GM21381 (cell line): ENCODE measurements around the gene ERO1B.
"Not testable (repeated sequence)": the region's sequence is repeated elsewhere in the genome, so short reads cannot be mapped to it uniquely, and the experiment has no call there.

Source experiments
- ATAC-seq: cut with Tn5 transposase; IDR thresholded peaks from one replicate; pipeline ENCODE4 v1.9.1; 2021; ENCODE audit warnings: mild to moderate bottlenecking, moderate library complexity; ENCODE audit not compliant: unreplicated experiment

ERO1B gene

DNA sequence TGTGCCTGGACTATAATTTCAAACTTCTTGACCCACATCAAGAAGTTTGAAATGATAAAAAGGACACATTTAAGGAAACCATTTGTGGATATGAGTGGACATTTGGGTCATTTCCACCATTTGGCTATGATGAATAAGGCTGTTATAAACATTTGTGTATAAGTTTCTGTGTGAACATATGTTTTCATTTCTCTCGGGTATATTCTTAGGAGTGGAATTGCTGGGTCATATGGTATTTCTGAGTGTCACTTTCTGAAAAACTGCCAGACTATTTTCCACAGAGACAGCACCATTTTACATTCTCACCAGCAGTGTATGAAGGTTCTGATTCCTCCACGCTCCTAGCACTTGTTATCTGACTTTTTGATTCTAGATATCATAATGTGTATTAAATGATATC lies 88.6 kb downstream of the ERO1B start:
- ATAC-seq = no peak

- ATAC-seq = not testable (repeated sequence)
These were observed 93.7 kb downstream of the ERO1B start for GRCh38 chr1:236188084-236188483.

DNA sequence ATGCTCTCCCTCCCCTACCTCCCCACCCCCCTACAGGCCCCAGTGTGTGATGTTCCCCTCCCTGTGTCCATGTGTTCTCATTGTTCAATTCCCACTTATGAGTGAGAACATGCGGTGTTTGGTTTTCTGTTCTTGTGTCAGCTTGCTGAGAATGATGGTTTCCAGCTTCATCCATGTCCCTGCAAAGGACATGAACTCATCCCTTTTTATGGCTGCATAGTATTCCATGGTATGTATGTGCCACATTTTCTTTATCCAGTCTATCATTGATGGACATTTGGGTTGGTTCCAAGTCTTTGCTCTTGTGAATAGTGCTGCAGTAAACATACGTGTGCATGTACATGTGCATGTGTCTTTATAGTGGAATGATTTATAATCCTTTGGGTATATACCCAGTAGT lies 95.3 kb downstream of the ERO1B start:
- not testable (repeated sequence) for ATAC-seq

- ATAC-seq = no peak
These were observed 96.1 kb downstream of the ERO1B start for GRCh38 chr1:236185687-236186086.

- ATAC-seq = no peak
These were observed 100.7 kb downstream of the ERO1B start for GRCh38 chr1:236181059-236181458.

DNA sequence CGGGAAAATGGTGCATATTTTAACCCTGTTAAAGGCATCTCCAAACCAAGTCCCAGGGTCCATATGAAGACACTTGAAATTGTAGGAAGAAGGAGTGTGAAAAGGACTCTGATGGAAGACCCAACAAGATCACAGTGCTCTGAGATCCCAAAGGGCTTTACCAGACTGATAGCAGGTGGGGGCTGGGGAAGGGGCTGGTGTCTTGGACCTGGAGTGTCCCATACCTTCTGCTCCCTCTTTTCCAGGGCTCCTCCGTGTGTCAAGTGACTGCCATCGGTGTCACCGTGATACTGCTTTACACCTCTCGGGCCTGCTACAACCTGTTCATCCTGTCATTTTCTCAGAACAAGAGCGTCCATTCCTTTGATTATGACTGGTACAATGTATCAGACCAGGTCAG lies 102.1 kb downstream of the ERO1B start:
- ATAC-seq = no peak

GRCh38 chr1:236176337-236177336 lies 105.1 kb downstream of the ERO1B start:
- ATAC-seq = no peak

DNA sequence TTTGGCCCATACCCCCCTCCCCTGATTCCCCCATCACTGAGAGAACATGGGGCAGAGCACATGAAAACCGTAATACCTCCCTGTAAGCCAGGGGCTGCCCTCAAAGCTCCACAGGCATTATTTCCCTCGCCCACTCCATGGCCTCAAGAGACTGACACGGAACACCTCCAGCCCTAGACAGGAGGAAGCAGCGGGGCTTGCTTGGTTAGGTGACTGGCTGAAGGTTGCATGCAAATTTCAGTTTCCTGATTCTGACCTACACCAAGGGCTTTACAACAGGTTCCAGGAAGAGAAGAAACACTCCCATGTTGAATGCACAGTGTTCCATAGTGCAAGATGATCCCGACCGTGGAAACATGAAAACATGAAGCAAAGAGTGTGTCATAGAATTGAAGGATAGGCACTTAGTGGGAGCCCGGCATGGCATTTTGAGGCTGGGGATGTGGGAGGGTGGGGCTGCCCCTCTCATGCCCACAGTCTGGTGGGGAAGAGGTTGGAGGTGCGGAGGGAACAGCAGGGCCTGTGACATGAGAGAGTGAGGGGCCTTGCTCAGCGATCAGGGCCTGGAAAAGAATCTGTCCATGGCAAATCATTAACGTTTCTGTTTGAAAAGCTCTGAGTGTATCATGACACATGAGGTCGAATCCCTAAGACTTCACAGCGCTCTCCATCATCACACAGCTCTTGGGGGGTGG lies 106.0 kb downstream of the ERO1B start:
- ATAC-seq = peak; percentile 69

DNA sequence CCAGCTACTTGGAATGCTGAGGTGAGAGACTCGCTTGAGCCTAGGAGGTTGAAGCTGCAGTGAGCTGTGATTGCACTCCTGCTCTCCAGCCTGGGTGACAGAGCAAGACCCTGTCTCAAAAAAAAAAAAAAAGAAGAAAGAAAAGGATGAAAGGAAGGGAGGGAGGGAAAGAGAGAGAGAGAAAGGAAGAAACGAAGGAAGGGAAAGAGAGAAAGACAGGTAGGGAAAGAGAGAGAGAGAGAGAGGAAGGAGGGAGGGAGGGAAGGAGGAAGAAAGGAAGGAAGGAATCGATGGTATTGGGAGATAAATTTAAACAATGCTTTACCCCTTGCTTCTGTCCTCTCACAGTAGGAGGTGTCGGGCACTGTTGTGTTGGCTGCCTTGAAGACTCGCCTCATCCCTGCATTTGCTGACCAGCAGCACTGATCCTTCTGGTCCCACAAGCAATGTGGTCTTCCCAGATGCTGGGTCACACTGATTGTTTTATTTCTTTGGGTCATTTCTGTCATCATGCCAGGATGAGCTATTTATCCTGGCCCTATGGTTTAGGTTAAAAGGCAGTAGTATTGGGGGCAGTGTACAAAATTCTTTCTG lies 108.5 kb downstream of the ERO1B start:
- ATAC-seq = no peak

GRCh38 chr1:236172041-236172579 lies 109.6 kb downstream of the ERO1B start:
- no peak for ATAC-seq

DNA sequence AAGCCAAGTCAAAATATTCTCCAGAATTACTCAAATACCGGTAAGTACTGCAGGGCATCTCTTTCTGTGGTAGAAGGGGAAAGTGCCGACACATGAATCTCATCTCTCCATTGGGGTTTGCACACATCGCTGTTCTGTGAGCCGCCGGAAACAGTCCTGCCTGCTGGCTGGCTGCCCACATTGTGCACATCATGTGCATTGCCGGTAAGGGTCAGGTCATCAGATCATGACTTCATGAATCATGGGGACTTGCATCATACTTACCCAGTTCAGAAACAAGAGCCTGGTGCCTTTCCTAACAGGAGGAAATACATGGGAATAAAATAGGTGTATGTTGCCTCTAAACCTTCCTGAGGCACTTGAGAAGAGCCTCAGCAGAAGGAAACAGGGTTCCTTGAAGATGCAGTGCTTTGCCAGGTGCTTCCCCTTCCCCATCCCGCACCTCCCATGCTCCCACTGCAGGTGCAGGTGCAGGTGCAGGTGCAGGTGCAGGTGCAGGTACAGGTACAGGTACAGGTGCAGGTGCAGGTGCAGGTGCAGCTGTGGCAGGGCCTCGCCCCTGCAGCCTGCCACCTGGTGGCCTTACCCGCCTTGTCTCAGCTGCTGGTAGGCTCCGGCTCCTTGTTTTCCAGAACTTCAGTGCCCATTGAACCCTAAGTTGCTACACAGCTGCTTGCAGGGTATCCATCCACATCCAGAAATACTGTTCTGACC lies 112.9 kb downstream of the ERO1B start:
- no peak for ATAC-seq

GRCh38 chr1:236167578-236167977 lies 114.2 kb downstream of the ERO1B start:
- ATAC-seq = no peak

DNA sequence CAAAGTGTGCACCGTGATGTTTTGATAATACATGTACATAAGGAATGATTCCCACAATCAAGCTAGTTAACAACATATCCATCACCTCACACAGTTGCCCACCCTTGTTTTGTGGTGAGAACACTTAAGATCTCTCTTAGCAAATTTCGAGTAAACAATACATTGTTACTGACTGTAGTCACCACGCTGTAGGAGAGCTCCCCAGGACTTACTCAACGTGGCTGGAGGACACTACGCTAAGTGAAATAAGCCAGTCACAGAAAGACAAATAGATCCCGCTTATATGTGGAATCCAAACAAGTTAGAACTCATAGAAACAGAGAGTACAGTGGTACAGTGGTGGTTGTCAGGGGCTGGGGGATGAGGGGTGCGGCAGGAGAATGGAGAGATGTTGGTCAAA lies 114.6 kb downstream of the ERO1B start:
- no peak for ATAC-seq

DNA sequence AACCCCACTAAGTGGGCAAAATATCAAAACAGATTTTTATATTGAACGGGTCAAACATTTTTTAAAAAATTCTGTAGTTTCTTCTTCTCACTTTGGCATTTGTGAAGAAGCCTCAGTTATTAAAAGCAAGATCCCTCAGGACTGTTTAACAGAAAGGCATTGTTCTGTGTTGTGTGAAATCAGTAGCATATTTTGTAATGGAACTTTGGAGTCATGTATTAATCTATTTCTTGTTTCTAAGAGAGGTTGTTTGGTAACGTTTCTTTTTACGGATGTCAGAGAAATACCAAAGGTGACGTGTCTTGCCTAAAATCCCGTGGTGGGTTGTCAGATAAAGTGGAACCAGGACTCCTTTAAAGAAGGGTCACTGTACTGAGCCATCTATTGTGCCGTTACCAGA lies 115.7 kb downstream of the ERO1B start:
- no peak for ATAC-seq
